NCI-H1092 treated with DMSO at 0.1 percent for 48 hours (cell line): Measurements from ENCODE around the gene ULBP1.
"Not testable (repeated sequence)": the region's sequence is repeated elsewhere in the genome, so short reads cannot be mapped to it uniquely, and the experiment has no call there.

ENCODE experiments used
- DNase-seq: peaks from one replicate; lab custom pipeline; 2025; lab: John Stamatoyannopoulos, UW

ULBP1 gene

GRCh38 chr6:149963462-149964307, at the start of gene ULBP1:
Gene ULBP1, plus strand, starts transcription at chr6:149963943. Its CDS starts 107 bp downstream, at chr6:149964050.
- peak; percentile 55 for DNase-seq

- DNase-seq, result no peak
These were observed 47.5 kb upstream of the ULBP1 start for GRCh38 chr6:149915970-149916865.

- no peak for DNase-seq
These were observed 46.1 kb upstream of the ULBP1 start for GRCh38 chr6:149917679-149918078.

GRCh38 chr6:149918151-149918905, 45.4 kb upstream of the ULBP1 start:
- no peak for DNase-seq

- not testable (repeated sequence) for DNase-seq
These were observed 44.5 kb upstream of the ULBP1 start for GRCh38 chr6:149919126-149919833.

- no peak for DNase-seq
These were observed 43.9 kb upstream of the ULBP1 start for GRCh38 chr6:149919834-149920225.

- DNase-seq, result no peak
These were observed 42.4 kb upstream of the ULBP1 start for GRCh38 chr6:149921361-149921760.

- not testable (repeated sequence) for DNase-seq
These were observed 41.7 kb upstream of the ULBP1 start for GRCh38 chr6:149922091-149922490.

- peak; percentile 8 for DNase-seq
These were observed 41.0 kb upstream of the ULBP1 start, which contains the start of gene RAET1G for GRCh38 chr6:149922642-149923326. Gene RAET1G, minus strand, starts transcription at chr6:149923121. Its CDS starts 111 bp downstream, at chr6:149923010.

GRCh38 chr6:149923327-149923986, 40.3 kb upstream of the ULBP1 start:
- no peak for DNase-seq

- no peak for DNase-seq
These were observed 39.4 kb upstream of the ULBP1 start for GRCh38 chr6:149924206-149924932.

GRCh38 chr6:149924933-149925252, 38.9 kb upstream of the ULBP1 start:
- DNase-seq, result no peak

GRCh38 chr6:149925253-149925973, 38.3 kb upstream of the ULBP1 start:
- no peak for DNase-seq

GRCh38 chr6:149925974-149926777, 37.6 kb upstream of the ULBP1 start:
- DNase-seq, result peak; percentile 50

- not testable (repeated sequence) for DNase-seq
These were observed 36.7 kb upstream of the ULBP1 start for GRCh38 chr6:149927025-149927424.

- DNase-seq, result no peak
These were observed 34.3 kb upstream of the ULBP1 start for GRCh38 chr6:149929422-149929821.

GRCh38 chr6:149931501-149931900, 32.2 kb upstream of the ULBP1 start:
- no peak for DNase-seq

- DNase-seq, result no peak
These were observed 30.7 kb upstream of the ULBP1 start for GRCh38 chr6:149933036-149933435.
